T1000 (cell line): ENCODE results near the gene HDGFL1.

Source experiments
- DNase-seq: peaks from one replicate; lab custom pipeline; 2025; ENCODE audit warnings: mixed read lengths; lab: John Stamatoyannopoulos, UW

HDGFL1 gene

GRCh38 chr6:22590423-22590822, 21.1 kb downstream of the HDGFL1 start:
- no peak for DNase-seq

GRCh38 chr6:22593895-22594294, 24.5 kb downstream of the HDGFL1 start:
- no peak for DNase-seq

DNA sequence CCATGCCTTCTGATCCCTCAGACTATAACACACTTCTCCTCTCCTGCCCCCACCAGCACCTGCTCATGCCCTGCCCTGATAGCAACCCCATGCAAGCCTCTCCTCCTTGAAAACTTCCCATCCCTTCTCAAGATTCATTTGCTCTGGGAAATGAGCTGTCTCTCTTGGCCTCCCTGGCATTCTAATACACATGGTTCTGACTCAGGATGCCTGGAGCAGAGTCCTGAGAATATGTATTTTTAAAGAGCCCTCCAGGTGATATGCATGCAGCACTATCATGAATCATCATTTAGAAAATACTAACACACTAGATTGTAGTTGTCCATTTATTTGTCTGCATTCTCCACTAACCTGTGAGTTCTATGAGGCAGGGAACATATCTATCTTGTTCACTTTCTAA, 26.6 kb downstream of the HDGFL1 start:
- no peak for DNase-seq

GRCh38 chr6:22598339-22598738, 29.0 kb downstream of the HDGFL1 start:
- DNase-seq, result no peak

DNA sequence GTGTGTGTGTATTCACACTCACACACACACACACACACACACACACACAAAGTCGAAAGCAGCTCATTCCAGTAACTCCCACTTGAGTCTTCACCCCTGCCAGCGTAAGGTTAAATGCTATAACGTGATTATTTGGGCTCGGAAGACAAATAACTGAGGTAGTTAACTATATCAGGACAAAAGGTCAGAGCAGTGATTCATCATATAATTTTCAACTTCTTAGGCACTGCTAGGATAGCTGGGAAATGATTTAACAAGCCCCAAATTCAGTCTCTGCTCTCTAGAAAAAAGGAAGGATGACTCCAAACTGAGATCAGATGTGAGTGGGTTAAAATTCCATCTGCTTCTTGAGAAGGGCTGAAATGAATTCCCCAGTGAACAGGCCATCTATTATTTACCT, 30.7 kb downstream of the HDGFL1 start:
- no peak for DNase-seq

DNA sequence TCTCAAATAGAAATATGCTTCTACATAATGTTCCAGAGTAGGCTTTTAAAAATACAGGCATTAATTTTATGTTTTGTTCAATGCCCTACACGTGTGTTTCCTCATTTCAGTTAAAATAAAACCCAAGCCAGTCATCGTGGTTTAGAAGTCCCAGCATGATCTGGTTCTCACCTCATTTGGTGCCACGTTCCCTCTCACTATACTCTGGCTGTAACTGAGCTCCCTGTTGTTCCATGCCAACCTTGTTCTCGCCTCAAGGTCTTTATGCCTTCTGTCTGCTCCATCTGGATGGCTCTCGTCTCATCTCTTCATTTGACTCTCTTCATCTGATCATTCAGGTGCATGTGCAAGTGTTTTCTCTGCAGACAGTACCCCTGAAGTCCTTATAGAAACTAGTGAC, 32.6 kb downstream of the HDGFL1 start:
- DNase-seq, result no peak

GRCh38 chr6:22605736-22606135, 36.4 kb downstream of the HDGFL1 start:
- DNase-seq, result no peak

- no peak for DNase-seq
These were observed 40.8 kb downstream of the HDGFL1 start for GRCh38 chr6:22610127-22610526.

- DNase-seq, result no peak
These were observed 42.9 kb downstream of the HDGFL1 start for GRCh38 chr6:22612236-22612635.

- DNase-seq, result no peak
These were observed 43.7 kb downstream of the HDGFL1 start for GRCh38 chr6:22613051-22613450.

DNA sequence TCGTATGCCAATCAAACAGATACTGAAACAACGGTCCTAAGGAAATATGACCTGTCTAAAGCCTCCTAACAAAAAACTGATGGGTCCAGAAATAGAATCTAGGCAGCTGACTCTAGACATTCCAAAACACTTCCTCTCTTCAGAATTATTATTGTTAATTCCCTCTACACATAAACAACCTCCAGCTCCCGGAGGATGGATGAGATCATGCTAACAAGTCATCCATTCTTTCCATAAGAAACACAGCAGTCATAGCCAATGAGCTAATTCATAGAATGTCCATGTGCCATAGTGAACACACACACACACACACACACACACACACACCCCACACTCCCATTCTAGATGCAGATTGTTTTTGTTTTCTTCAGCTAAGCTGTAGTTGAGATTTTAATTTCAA, 44.3 kb downstream of the HDGFL1 start:
- DNase-seq, result peak; percentile 30

- no peak for DNase-seq
These were observed 45.2 kb downstream of the HDGFL1 start for GRCh38 chr6:22614547-22614946.

- no peak for DNase-seq
These were observed 51.7 kb downstream of the HDGFL1 start for GRCh38 chr6:22621028-22621427.
